Karpas-422 (cell line): ENCODE results near the gene AOX1. TPM values are rescaled to one million over a fixed set of nuclear protein-coding genes. Genes with fewer than 3 reads are reported as not detected.
"Not testable (repeated sequence)": the region's sequence is repeated elsewhere in the genome, so short reads cannot be mapped to it uniquely, and the experiment has no call there.

Experiments used
- DNase-seq: peaks from one replicate; pipeline ENCODE4 v3.0.0-alpha.2; 2015
- H2AFZ ChIP-seq: fragments of 200-600 bp; sonication (generic); 2 replicates; pipeline ENCODE4 v1.6.1; 2014; ENCODE audit warnings: antibody characterized with exemption, low read length, mixed read lengths
- H3K27ac ChIP-seq: fragments of 200-600 bp; sonication (generic); 2 replicates; pipeline ENCODE4 v1.5.1; 2014; ENCODE audit warnings: mild to moderate bottlenecking, low read length, moderate library complexity
- H3K27me3 ChIP-seq: fragments of 200-600 bp; sonication (generic); 2 replicates; pipeline ENCODE4 v1.6.1; 2014; ENCODE audit warnings: low read length, mixed read lengths
- H3K36me3 ChIP-seq: fragments of 200-600 bp; sonication (generic); 2 replicates; pipeline ENCODE4 v1.6.1; 2014; ENCODE audit warnings: low read length, mixed read lengths; ENCODE audit not compliant: insufficient read depth
- H3K4me1 ChIP-seq: fragments of 200-600 bp; sonication (generic); 2 replicates; pipeline ENCODE4 v1.6.1; 2014; ENCODE audit warnings: mild to moderate bottlenecking, low read length, mixed read lengths
- H3K4me2 ChIP-seq: fragments of 200-600 bp; sonication (generic); 2 replicates; pipeline ENCODE4 v1.6.1; 2014; ENCODE audit warnings: low read length, low read depth, mild to moderate bottlenecking; ENCODE audit not compliant: poor library complexity, severe bottlenecking
- H3K4me3 ChIP-seq: fragments of 200-600 bp; sonication (generic); 2 replicates; pipeline ENCODE4 v1.5.1; 2014; ENCODE audit warnings: mild to moderate bottlenecking, antibody characterized with exemption, low read length, mixed read lengths
- H3K79me2 ChIP-seq: fragments of 200-600 bp; sonication (generic); 2 replicates; pipeline ENCODE4 v1.6.1; 2014; ENCODE audit warnings: mild to moderate bottlenecking, low read length, mixed read lengths
- H3K9ac ChIP-seq: fragments of 200-600 bp; sonication (generic); 2 replicates; pipeline ENCODE4 v1.6.0; 2014; ENCODE audit warnings: low read length
- H3K9me2 ChIP-seq: fragments of 200-600 bp; sonication (generic), shearing (Covaris generic); replicated peaks from 2 replicates; pipeline ENCODE4 v1.6.0; 2014; ENCODE audit warnings: mild to moderate bottlenecking, low read length, moderate library complexity; ENCODE audit not compliant: insufficient read depth
- H3K9me3 ChIP-seq: fragments of 300-700, 200-600 bp; sonication (generic); 2 replicates; pipeline ENCODE4 v1.6.1; 2014; ENCODE audit warnings: low read length, mixed read lengths
- H4K20me1 ChIP-seq: fragments of 200-600 bp; sonication (generic); 2 replicates; pipeline ENCODE4 v1.6.1; 2014; ENCODE audit warnings: mild to moderate bottlenecking, antibody characterized with exemption, low read length, low read depth; ENCODE audit not compliant: insufficient read depth
- total RNA-seq: library from RNA; depleted of rRNA; stranded (reverse); fragments of >200 nt; shearing (Covaris generic); gene quantifications from 2 replicates; pipeline ENCODE4 v1.2.3, GENCODE V29; 2014; ENCODE audit warnings: low replicate concordance; rRNA removed

Gene AOX1
- total RNA-seq, 1 experiment from 2014 or later: 0.37 TPM

DNA sequence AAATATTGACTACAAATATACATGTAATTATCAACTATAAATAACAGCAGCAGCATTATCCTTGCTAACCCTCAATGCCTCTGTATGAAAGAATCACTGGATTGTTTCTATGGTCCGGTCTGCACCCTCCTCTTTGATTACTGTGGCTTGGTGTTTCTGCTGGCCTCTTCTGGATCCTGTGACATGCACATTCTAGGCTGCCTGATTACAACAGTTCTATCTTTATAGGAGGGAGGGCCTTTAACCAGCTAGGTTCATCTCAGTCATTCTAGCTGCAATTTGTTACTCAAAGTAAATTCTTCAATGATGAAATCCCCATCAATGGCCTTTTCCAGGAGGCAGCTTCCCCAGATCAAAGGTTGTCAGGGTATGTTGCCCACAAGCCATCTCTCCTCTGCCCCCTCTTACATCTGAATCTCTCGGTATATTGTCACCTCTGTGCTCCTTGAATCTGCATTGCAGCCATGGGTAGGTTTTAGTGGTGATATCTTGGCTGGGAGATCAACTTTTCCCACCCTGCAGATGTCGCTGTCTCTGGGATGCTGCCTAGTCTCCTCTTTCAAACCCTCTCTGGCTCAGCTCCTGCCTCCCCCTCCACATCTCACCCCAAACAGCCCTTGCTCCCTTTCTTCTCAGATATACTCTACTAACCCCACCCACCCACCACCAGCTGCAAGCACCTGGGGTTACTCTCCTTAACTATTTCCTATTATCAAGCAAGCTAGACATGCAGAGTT, 119.7 kb downstream of the AOX1 start:
- Histone ChIP-seq H3K4me2 (no peak overlapping the region), H3K4me3 (no peak overlapping the region), H2AFZ (no peak overlapping the region), H3K9me2 (no peaks in the 10 kb centered on the region), H3K9me3 (no peaks in the 10 kb centered on the region), H3K27ac (no peak overlapping the region), H3K9ac (no peak overlapping the region), H3K4me1 (peaks cover 2% of the 10 kb centered on the region; the same call in 1 of the 2 replicates), H4K20me1 (no peaks in the 10 kb centered on the region), H3K36me3 (no peaks in the 10 kb centered on the region), H3K79me2 (no peaks in the 10 kb centered on the region), H3K27me3 (no peaks in the 10 kb centered on the region)
- DNase-seq: no peak

DNA sequence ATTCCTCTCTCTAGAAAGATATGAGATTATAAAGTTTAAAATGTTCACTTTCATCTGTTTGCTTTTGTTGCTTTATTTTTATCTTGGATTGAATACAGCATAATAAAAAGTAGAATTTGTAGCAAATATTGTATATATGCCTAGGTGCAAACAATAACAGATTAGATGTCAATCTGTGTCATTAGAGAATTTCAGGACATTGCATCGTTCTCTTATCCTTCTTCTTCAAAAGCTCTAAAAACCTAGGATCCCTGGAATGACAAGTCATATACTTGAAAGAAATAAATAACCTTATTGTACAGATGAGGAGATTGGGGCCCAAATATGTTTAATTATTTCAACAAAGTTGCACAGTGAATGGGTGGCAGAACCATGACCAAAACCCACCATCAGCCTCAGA, 123.1 kb downstream of the AOX1 start:
- H3K27ac ChIP-seq: no peak overlapping the region
- no peaks in the 10 kb centered on the region for H3K9me2 ChIP-seq
- H3K9ac ChIP-seq: no peak overlapping the region
- no peaks in the 10 kb centered on the region for H4K20me1 ChIP-seq
- H3K4me1 ChIP-seq: peaks cover 14% of the 10 kb centered on the region
- H3K4me3 ChIP-seq: no peak overlapping the region
- no peak overlapping the region for H3K4me2 ChIP-seq
- DNase-seq: no peak
- no peak overlapping the region for H2AFZ ChIP-seq
- H3K79me2 ChIP-seq: no peaks in the 10 kb centered on the region
- no peaks in the 10 kb centered on the region for H3K27me3 ChIP-seq
- no peaks in the 10 kb centered on the region for H3K9me3 ChIP-seq
- no peaks in the 10 kb centered on the region for H3K36me3 ChIP-seq

DNA sequence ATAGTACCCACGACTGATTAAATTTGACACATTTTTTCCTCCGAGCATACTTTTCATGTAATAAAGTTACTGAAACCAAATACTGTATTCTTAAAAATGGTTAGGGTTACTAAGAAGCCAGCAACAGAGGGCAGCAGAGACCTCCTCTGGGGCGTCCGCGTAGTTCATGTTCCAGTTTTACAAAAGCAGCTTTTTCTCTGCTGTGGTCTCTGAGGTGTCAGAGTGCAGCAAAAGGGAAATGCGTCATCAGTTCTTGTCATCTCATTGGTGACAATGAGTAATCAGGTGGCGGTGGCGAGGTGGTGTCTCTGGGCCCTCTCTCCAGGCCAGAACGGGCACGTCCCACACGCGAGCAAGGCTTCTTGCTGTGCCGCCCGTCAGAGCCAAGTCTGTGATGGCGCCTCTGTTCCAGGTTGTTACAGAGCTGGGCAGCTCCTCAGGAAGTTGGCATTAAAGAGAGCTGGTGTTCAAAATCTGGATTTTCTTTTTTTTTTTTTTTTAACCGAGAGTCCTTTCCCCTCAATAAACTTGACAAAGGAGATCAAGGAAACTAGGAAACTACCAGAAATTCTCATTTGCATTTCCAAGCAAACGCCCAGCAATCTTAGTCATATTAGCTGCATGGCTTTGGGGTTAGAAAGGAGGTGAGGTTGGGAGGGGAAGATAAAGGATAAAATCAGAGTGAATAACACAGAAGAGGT, 127.3 kb downstream of the AOX1 start:
- H3K4me3 ChIP-seq: peak overlapping the region; percentile 54
- peak overlapping the region; percentile 67 for H3K9ac ChIP-seq
- no peaks in the 10 kb centered on the region for H3K36me3 ChIP-seq

DNA sequence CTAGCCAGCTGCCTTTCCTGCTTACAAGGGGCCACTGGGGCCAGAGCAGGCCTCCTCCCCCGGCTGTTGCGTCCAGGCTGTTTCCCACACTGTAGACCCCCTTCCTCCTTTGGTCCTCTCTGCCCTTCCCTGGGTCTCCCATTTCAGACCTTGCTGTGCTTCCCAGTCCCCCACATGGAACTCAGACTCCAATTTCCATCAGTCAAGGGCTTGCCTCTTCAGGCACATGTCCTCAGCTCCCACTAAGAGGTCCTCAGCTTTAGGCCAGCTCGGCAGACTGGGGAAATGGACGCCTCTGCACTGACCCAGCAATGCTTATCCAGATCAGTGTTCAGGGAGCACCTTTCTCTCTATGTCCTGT, 127.9 kb downstream of the AOX1 start:
- no peak for DNase-seq
- Histone ChIP-seq H3K79me2 (no peaks in the 10 kb centered on the region), H2AFZ (peak overlapping the region; percentile 59; the same call in 1 of the 2 replicates), H3K9me3 (no peaks in the 10 kb centered on the region), H3K4me3 (peak overlapping the region; percentile 54), H3K9ac (peak overlapping the region; percentile 67), H3K27ac (peak overlapping the region; percentile 64), H3K4me1 (peaks cover 15% of the 10 kb centered on the region), H3K9me2 (no peaks in the 10 kb centered on the region), H4K20me1 (no peaks in the 10 kb centered on the region), H3K36me3 (no peaks in the 10 kb centered on the region), H3K27me3 (no peaks in the 10 kb centered on the region), H3K4me2 (peak overlapping the region; percentile 68)

More for the DNA sequence above, 127.3 kb downstream of the AOX1 start:
- peak overlapping the region; percentile 69; the same call in 1 of the 2 replicates for H2AFZ ChIP-seq
- no peaks in the 10 kb centered on the region for H4K20me1 ChIP-seq
- peak overlapping the region; percentile 68 for H3K4me2 ChIP-seq
- no peaks in the 10 kb centered on the region for H3K79me2 ChIP-seq
- peaks cover 15% of the 10 kb centered on the region for H3K4me1 ChIP-seq
- no peaks in the 10 kb centered on the region for H3K27me3 ChIP-seq
- DNase-seq: peak; percentile 98
- no peaks in the 10 kb centered on the region for H3K9me2 ChIP-seq
- peak overlapping the region; percentile 64 for H3K27ac ChIP-seq
- no peaks in the 10 kb centered on the region for H3K9me3 ChIP-seq

DNA sequence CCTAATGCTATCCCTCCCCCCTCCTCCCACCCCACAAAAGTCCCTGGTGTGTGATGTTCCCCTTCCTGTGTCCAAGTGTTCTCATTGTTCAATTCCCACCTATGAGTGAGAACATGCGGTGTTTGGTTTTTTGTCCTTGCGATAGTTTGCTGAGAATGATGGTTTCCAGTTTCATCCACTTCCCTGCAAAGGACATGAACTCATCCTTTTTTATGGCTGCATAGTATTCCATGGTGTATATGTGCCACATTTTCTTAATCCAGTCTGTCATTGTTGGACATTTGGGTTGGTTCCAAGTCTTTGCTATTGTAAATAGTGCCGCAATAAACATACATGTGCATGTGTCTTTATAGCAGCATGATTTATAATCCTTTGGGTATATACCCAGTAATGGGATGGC, 129.2 kb downstream of the AOX1 start:
- not testable (repeated sequence) for H4K20me1 ChIP-seq, H2AFZ ChIP-seq, H3K79me2 ChIP-seq, DNase-seq, H3K27me3 ChIP-seq, H3K9me3 ChIP-seq, H3K4me2 ChIP-seq, H3K9me2 ChIP-seq, H3K27ac ChIP-seq, H3K4me3 ChIP-seq, H3K36me3 ChIP-seq, H3K9ac ChIP-seq
- H3K4me1 ChIP-seq: peaks cover 15% of the 10 kb centered on the region

DNA sequence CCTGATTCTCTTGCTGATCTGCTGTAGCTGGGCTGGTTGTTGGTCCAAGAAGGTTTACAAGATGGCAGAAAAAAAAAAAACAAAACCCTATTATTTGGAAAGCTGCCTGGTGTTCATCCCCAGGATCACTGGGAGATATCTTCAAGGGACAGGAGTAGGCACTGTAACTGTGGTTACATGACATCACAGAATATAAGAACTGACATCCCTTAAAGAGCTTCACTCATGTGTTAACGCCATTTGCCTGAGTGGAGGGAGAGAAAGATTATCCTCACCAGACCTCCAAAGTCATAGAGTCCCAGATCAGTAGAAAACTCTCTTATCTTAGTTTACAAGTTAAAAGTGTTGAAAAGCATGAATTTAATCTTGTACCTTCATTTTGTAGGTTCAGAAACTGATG, 130.6 kb downstream of the AOX1 start:
- Histone ChIP-seq H3K9me2 (no peaks in the 10 kb centered on the region), H2AFZ (no peak overlapping the region), H3K4me1 (peaks cover 15% of the 10 kb centered on the region), H3K9ac (no peak overlapping the region), H4K20me1 (no peaks in the 10 kb centered on the region), H3K4me3 (no peak overlapping the region), H3K36me3 (no peaks in the 10 kb centered on the region), H3K9me3 (no peaks in the 10 kb centered on the region), H3K27me3 (no peaks in the 10 kb centered on the region), H3K4me2 (no peak overlapping the region), H3K27ac (no peak overlapping the region), H3K79me2 (no peaks in the 10 kb centered on the region)
- no peak for DNase-seq

Other genes starting within 250 kb of the AOX1 start
- 24.6 and 28.1 TPM in 2 replicates for gene KCTD18, start 75.9 kb upstream of the AOX1 start, total RNA-seq
- 14.3 and 32.3 TPM in 2 replicates for gene SGO2, start 59.8 kb upstream of the AOX1 start, total RNA-seq
- 202 and 260 TPM in 2 replicates for gene BZW1, start 225.9 kb downstream of the AOX1 start, total RNA-seq